Kasumi-1 (cell line): ENCODE measurements around the gene OR10K2.

Source experiments
- DNase-seq, 2 experiments: peaks; one replicate each; lab custom pipeline; 2025; lab: John Stamatoyannopoulos, UW

The OR10K2 gene

GRCh38 chr1:158371188-158371953, 54.7 kb downstream of the OR10K2 start:
- no peak for DNase-seq
